SIG-M5 treated with dmso at 0.1 percent for 504 hours (cell line): Measurements from ENCODE around the gene TEX48.

ENCODE experiments used
- DNase-seq: peaks from one replicate; lab custom pipeline; 2025; ENCODE audit not compliant: unreplicated experiment; lab: John Stamatoyannopoulos, UW

Gene TEX48, protein sequence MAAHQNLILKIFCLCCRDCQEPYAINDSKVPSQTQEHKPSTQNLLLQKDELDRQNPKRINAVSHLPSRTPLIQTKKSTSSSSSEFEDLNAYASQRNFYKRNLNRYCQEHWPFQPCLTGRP

DNA sequence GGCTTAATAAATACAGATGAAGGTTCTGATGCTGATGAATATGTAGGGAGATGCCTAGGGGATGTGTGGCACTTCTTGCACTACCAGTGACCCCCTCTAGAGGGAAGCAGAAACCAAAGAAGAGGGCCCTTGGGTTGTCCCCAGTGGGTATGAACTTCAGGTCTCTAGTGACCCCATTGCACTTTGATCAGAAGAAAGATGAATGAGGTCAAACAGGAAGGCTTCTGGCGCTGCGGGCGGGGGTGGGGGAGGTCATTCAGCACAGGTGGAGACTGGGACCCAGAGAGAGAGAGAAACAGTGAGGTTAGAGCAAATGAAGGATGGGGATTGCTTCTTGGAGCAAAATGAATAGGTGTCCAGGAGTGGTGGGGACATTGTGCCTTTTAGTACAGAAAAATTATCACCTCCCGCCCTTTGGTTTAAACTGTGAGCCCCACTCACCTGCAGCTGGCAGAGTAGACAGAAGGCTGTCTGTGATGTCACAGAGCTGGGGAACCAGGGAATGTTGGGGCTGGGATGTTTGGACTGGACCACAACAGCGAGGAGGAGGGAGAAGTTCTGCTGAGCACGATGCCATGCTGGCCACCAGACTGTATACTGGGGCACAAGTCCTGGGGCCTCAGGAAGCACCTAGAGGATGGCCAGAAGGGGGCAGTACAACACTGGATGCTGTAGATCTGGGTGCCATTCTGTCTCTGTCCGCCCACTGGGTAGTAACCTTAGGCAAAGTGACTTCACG lies at the start of gene TEX48:
Gene TEX48 (minus strand): TSS at position 599 of the 739 bp plus-strand sequence. CDS start 10,469 bp downstream, outside the sequence.
- DNase-seq, result peak; percentile 67

DNA sequence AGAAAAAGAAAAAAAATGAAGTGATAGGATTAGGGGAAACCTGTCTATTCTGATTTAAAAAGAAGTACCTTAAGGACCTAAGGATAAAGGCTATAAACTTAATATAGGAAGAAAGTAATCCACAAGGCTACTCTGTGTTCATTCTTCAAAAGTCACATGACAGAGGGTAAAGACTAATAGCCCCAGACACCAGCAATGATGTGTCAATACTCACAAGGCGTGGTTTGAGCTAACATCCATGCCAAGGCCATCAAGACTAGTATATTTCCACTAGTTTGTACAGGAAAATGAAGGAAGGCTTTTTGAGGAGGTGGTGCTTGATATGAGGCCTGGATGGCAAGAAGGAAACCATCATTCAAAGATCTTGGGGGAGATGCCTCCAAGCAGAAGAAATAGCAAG lies 49.7 kb upstream of the TEX48 start:
- no peak for DNase-seq

DNA sequence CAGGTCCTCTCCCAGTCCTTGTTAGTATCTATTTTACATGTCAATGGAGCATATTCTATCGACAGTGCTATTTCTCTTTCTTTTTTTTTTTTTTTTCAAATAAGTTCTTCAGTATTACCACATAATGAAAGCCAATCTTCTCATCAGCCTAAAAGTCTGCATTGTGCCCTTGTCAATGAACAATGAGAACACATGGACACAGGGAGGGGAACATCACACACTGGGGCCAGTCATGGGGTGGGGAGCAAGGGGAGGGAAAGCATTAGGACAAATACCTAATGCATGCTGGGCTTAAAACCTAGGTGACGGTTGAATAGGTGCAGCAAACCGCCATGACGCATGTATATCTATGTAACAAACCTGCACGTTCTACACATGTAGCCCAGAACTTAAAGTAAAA lies 47.7 kb upstream of the TEX48 start:
- DNase-seq, result no peak

DNA sequence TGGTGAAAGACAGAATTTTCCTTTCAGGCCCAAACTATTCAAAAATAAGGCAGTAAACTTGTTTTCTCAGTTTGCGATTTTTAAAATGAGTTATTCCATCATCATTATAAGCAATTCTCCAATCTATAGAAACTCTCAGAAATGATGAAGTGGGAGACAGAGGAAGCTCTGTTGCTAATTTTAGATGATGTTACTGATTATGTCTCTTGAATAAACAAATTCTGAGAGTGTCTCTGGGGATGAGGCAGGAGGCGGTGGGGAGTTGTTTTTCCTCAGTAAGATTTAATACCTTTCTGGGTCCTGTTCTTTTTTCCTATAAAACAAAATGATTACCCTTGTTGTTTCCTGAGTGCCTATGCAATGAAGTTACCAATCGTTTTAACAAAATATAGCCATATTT lies 43.9 kb upstream of the TEX48 start:
- DNase-seq, result no peak

DNA sequence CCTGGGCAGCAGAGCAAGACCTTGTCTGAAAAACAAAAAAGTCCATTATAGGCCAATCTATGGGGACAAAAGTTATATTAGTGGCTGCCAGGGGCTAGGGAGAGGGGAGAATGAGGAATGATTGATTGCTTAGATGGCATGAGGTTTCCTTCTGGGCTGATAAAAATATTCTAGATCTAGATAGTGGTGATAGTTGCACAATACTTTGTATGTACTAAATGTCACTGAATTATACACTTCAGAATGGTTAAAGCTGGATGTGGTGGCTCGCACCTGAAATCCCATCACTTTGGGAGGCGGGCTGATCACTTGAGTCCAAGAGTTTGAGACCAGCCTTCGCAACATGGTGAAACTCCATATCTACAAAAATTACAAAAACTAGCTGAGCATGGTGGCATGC lies 42.8 kb upstream of the TEX48 start:
- no peak for DNase-seq

DNA sequence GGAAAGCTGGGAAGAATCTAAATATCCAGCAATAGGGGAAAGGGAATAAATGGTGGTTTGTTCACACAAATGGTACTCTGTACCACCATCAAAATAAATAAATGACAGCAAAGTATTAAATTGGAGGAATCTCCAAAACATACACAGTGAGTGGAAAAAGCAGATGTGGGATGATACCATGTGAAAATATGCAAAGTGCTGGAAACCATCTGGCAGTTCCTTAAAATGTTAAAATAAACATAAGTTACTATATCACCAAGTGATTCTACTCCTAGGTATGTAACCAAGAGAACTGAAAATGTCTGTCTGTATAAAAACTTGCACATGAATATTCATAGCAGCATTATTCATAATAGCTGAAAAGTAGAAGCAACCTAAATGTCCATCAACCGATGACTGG lies 41.9 kb upstream of the TEX48 start:
- no peak for DNase-seq

DNA sequence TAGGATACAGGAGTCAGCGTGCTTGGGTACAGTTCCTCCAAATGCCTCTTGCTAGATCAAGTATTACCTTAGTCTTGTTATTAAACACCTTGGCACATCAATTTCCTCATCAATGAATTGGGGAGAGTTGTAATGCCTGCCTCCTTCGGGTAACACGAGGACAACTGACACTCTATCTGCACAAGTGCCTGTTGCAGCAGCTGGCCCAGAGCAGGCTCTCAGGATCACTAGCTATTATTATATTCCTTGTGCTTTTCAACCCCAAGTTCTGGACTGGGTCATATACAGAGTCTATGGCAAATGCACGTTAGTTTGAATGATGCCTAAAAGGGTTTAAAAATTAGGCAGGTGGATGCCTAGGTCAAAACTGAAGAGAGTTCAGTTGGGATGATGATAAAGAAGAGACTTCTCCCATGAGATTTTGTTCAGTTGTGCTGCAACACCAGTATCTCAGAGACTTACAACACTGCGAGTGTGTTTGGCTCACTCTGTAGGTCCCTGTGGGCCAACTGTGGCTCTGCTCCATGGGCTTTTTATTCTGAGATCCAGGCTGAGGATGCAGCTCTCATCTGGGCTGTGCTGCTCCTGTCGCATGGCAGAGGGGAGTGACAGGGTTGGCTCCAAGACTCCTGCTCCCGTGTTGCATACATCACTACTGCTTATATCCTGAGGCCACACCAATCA lies 41.1 kb upstream of the TEX48 start:
- DNase-seq, result no peak

DNA sequence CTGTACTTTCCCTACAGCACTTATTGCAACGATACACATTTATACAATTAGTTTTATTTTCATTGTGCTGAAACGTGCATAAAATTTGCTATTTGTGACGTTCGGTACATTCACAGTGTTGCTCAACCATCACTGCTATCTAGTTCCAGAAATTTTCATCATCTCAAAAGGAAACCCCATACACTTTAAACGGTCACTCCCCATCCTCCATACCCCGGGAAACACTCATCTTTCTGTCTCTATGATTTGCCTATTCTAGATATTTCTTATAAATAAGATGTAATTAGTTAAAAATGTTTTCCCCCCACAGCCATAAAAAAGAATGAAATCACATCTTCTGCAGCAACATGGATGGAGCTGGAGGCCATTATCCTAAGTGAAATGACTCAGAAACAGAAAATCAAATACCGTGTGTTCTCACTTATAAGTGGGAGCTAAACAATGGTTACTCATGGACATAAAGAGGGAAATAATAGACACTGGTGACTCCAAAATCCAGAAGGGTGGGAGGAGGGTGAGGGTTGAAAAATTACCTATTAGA lies 40.2 kb upstream of the TEX48 start:
- no peak for DNase-seq

DNA sequence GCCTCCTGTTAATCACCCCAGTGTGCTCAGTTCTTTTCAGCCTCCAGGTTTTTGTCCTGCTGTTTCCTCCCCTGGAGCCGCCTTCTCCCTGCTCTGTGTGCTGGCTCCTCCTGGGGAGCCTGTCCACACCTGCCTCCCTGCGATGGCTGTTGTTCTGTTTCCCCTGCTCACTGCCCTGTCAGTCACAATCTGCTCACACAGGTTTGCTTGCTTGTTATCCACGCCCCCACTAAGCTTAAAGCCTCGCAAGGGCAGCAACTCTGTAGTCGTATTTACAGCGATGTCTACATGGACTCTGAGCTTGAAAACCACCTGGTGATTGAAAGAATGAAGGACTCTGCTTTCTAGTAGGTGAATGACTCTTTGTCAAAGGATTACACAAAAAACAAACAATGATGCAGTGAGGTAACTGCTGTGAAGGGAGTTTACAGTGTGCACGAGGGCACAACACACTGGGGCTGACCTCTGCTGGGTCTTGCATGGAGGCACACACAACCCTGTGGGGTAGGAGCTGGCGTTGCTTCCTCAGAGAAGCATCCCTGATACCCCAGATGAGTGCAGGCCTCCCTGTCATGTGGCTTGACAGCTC lies 39.6 kb upstream of the TEX48 start:
- no peak for DNase-seq

DNA sequence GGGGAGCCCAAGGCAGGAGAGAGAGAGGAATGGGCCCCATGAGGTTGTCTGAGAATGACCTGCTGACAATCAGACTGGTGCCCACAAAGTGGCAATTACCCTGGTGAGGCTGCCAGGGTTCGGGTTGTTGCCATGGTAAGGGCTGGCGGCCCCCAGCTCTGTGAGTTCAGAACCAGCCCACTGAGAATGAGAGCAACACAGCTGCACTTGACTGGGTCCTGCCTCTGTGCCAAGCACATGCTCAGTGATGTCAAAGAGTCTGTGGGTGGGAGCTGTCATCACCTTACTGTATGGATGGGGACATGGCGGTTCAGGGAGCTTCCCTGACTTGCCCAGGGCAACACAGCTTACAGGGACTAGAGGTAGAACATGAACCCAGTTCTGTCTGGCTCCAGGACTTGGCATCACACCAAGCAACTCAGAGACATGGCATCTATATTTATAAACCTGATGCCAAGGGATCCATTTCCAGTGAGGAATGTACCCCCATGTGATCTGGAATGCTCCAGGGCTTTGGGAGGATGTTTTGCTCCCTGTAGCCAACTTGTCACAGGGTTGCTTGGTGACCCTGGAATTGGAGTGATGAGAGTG lies 38.2 kb upstream of the TEX48 start:
- no peak for DNase-seq

DNA sequence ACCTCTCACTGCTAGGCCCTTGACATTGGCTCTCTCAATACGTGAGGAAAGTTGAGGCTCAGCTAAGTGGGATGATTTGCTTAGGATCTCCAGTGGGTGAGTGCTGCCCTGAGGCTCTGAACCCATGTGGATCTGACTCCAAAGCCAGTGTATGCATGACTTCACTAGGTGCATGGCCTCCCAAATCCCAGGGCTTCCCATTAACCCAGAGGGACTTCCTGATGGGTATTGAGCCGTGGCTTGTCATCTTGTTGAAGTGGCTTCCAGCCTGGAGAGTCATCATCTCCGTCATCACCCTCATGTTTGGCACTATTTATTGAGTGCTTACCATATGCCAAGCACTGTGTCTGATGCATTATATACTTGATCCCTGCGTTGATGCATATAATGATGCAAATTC lies 37.3 kb upstream of the TEX48 start:
- no peak for DNase-seq

DNA sequence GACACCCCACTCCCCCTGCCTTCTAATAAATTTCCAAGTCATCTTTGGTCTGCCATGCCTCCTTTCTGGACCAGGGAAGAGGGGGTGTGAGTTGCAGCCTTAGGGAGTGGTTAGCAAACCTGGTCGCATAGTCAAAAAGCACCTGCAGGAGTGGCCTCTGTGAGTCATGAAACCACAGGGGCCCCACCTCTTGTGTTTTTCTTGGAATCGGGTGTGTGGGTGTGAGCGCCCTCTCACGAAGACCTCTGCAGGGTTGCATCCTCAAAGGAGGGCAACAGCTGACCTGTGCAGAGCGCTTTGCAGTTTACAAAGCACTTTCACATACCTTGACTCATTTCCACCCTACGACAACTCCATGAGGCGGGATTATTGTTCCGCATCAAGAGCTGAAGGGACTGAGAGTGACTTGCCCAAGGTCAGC lies 36.8 kb upstream of the TEX48 start:
- no peak for DNase-seq

DNA sequence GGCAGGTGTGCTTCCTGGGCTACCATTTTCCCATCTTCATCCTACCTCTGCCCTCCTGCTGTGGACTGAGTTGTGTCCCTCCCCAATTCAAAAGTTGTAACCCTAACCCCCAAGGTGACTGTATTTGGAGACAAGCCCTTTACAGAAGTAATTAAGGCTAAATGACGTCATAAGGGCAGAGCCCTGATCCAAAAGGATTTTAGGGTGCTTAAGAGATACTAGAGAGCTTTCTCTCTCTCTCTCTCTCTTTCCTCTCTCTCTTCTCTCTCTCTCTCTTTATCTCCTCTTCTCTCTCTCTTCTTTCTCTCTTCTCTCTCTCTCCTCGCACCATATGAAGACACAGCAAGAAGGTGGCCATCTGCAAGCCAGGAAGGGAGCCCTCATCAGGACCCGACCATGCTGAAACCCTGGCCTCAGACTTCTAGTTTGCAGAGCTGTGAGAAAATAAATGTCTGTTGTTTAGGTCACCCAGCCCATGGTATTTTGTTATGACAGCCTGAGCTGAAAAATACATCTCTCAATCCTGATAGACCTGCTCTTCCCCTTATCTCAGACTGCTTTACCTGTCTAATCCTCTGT lies 36.0 kb upstream of the TEX48 start:
- no peak for DNase-seq

DNA sequence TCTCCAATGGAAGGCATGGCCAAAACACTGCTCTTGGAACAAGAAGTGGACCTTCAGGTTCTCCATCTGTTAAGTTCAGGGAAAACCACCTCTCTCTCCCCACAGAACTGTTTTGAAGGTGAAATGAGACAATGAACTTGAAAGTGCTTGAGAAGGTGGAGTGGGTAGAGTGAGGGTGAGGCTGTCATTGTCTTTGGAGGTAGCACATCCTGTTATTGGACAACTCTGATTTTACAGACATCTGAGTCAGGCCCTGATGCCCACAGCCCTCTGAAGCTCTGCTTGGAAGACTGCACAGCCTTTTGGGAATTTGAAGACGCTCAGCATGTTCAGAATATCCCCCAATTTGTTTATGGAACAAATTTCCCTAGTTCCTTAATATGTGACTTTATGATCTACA lies 27.6 kb upstream of the TEX48 start:
- no peak for DNase-seq

DNA sequence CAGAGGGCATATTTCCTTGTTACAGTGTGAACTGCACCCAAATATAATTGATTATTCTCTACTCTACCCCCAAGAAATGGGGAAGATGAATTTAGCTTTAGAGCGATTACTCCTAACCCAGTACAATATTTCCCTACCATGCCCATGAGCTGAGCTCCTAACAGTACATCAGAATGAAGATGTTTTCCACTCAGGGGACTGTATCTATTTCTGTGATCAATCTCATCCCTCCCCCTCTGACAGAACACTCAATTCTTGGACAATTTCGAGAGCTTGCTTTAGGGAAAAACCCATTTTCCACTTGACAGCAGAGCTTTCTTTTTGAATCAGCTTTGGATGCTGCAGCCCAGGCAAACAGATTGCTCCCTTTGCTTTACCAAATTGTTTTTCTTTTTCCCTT lies 24.7 kb upstream of the TEX48 start:
- no peak for DNase-seq

DNA sequence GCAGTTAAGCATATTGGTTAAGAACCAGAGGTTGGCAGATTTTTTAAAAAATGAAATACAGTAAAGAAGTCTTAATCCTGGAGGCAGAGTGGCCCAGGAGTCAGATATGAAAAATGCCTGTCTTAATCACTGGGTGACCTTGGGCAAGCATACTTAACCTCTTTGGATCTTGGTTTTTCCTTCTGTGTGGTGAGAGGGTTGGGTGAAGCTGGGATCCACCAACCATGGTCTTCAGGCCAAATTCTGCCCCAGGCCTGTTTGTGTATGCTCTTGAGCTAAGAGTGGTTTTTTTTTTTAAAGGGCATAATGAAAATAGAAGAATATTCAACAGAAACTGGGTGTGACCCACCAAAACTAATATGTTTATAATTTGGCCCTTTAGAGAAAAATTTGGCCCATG lies 20.0 kb upstream of the TEX48 start:
- DNase-seq, result no peak

DNA sequence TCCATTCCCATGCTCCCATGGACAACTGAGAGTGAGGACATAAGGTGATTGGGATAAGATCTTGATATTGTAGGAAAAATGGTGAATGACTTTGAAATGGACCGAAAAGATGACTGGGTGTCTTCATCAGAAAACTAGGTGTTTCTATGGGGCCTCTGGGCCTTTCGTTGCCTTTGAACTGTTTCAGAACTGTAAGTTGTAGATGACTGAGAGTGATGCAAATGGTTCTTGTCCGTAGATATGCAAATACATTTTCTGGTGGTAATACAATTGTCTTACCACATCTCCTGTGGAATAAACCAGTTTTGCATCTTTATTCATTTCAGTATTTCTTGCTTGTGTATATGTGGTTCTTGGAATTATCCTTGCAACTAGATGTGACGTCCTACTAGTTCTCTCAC lies 16.0 kb upstream of the TEX48 start:
- DNase-seq, result no peak

DNA sequence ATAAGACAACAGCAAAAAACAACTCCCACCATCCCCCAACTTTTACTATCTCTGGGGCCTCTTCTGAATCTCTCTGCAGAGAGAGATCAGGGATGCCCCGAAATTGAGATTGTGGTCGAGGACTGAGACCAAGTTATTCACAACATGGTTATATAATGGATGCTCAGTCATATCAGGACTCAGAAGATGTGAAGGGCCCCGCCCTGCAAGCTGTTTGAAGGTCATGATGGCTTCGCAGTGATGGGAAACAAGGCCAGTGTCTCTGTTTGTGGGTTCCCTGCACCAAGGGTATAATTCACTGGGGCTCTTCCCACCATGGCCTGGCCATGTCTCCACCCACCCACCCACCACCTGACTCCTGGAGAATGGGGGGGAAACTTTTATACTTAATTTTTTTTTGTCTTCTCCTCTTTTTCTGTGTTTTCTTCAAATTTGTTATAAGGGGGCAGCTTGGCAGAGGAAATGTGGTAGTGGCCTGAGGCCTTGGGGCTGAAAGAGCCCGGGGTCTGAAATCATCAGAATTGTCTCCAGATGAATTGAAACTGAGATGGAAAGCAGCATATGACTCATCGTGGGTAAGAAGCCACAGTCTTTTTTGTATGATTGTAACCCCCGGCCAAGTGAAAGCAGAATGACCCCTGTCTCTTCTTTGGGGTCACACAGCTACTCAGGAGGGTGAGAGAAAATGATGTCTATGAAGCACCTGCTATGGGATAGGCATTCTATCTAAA lies 15.0 kb upstream of the TEX48 start:
- no peak for DNase-seq

DNA sequence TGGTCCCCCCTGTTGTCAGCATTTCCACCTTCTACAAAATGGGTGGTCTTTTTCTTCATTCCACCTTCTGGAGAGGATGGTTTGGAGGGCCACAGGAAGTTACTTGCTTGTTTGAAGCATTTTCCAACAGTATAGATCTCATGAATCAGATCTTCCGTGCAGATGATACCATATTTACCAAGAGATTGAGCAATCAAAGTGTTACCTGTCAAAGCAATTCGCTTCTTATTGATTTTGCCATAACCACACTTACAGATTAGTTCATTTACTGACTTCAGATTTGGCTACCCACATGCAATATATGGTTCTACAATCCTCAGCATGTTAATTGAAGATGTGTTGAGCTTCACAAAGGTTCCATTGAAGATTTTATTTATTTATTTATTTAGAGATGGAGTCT lies 14.0 kb upstream of the TEX48 start:
- DNase-seq, result no peak

DNA sequence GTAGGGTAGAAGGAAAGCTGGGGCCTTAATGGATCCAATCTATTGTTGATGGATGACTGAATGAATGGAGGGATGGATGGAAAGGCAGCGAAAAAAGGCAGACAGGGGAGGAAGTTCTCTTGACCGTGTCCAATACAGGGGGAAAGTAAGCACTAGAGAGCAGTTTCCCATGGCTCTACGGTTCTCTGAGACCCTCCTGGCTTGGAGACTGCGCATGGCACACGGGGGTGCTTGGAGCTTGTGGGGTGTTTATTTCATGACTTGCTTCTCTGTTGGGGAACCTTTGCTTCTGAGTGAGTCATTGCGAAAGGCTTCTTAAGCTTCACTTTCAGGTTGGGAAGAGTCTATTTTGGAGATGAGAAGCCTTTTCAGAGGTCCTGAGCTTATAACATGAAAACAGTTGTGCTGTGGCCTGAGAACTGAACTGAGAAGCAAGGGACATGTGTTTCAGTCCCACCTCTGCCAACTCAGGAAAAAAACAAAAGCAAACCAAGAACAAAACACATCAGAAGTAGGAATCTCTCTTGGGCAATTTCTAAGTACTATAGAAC lies 12.8 kb upstream of the TEX48 start:
- no peak for DNase-seq
